ENCODE results near the gene MIA.

- TF ChIP-seq NFYB (IDR thresholded peaks at IDR 0.05; ENCODE audit: extremely low read depth, insufficient read length) (no peak), ZNF431 (CRISPR knock-in tag; IDR thresholded peaks at IDR 0.05) (no peak), SRSF7 (optimal IDR thresholded peaks at IDR 0.05; ENCODE audit: low read depth, low read length) (no peak), NEUROD1 (IDR thresholded peaks at IDR 0.05; ENCODE audit: borderline replicate concordance, low read depth, low read length, partially characterized antibody) (no peak), STAT5B (CRISPR knock-in tag; IDR thresholded peaks at IDR 0.05) (no peak), EP300 (IDR thresholded peaks at IDR 0.05; ENCODE audit: low read length) (no peak), ARNT (IDR thresholded peaks at IDR 0.05) (no peak)
- TF ChIP-seq, protein P1, sequence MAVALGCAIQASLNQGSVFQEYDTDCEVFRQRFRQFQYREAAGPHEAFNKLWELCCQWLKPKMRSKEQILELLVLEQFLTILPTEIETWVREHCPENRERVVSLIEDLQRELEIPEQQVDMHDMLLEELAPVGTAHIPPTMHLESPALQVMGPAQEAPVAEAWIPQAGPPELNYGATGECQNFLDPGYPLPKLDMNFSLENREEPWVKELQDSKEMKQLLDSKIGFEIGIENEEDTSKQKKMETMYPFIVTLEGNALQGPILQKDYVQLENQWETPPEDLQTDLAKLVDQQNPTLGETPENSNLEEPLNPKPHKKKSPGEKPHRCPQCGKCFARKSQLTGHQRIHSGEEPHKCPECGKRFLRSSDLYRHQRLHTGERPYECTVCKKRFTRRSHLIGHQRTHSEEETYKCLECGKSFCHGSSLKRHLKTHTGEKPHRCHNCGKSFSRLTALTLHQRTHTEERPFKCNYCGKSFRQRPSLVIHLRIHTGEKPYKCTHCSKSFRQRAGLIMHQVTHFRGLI (CRISPR knock-in tag; IDR thresholded peaks at IDR 0.05), result no peak
- TF ChIP-seq, protein P2, sequence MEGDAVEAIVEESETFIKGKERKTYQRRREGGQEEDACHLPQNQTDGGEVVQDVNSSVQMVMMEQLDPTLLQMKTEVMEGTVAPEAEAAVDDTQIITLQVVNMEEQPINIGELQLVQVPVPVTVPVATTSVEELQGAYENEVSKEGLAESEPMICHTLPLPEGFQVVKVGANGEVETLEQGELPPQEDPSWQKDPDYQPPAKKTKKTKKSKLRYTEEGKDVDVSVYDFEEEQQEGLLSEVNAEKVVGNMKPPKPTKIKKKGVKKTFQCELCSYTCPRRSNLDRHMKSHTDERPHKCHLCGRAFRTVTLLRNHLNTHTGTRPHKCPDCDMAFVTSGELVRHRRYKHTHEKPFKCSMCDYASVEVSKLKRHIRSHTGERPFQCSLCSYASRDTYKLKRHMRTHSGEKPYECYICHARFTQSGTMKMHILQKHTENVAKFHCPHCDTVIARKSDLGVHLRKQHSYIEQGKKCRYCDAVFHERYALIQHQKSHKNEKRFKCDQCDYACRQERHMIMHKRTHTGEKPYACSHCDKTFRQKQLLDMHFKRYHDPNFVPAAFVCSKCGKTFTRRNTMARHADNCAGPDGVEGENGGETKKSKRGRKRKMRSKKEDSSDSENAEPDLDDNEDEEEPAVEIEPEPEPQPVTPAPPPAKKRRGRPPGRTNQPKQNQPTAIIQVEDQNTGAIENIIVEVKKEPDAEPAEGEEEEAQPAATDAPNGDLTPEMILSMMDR (IDR thresholded peaks at IDR 0.05 in 2 of 3, conservative IDR thresholded peaks at IDR 0.05 in 1 of 3; ENCODE audit: insufficient read depth in 2 of 3, low read depth in 1 of 3, low read length in 3 of 3), result no peak
- TF ChIP-seq, protein P3, sequence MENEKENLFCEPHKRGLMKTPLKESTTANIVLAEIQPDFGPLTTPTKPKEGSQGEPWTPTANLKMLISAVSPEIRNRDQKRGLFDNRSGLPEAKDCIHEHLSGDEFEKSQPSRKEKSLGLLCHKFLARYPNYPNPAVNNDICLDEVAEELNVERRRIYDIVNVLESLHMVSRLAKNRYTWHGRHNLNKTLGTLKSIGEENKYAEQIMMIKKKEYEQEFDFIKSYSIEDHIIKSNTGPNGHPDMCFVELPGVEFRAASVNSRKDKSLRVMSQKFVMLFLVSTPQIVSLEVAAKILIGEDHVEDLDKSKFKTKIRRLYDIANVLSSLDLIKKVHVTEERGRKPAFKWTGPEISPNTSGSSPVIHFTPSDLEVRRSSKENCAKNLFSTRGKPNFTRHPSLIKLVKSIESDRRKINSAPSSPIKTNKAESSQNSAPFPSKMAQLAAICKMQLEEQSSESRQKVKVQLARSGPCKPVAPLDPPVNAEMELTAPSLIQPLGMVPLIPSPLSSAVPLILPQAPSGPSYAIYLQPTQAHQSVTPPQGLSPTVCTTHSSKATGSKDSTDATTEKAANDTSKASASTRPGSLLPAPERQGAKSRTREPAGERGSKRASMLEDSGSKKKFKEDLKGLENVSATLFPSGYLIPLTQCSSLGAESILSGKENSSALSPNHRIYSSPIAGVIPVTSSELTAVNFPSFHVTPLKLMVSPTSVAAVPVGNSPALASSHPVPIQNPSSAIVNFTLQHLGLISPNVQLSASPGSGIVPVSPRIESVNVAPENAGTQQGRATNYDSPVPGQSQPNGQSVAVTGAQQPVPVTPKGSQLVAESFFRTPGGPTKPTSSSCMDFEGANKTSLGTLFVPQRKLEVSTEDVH (IDR thresholded peaks at IDR 0.05; ENCODE audit: low read depth, partially characterized antibody), result no peak
These were observed 38.1 kb upstream of the MIA start for GRCh38 chr19:40737102-40737644.

Measured in K562 (cell line).